Panc1 (cell line): Measurements from ENCODE around the gene GNAI3. TPM values are rescaled to one million over a fixed set of nuclear protein-coding genes. Genes with fewer than 3 reads are reported as not detected.

Experiments used
- ATAC-seq: fragments of 200-7000 bp; cut with Tn5 transposase; 2 replicates; pipeline ENCODE4 v1.9.1; 2020; ENCODE audit warnings: mild to moderate bottlenecking, moderate library complexity
- BruUV-seq: library from RNA; stranded (reverse); fragments of 400-500 nt; replicated peaks from 2 replicates; lab custom pipeline; 2021; lab: Mats Ljungman, UMichigan
- CTCF ChIA-PET: fragments of 300-600 bp; sonication (Branson Sonifier 250); formaldehyde crosslinking; loops from one replicate; lab custom pipeline; 2022; ENCODE audit warnings: antibody characterized with exemption; lab: Charles Lee
- POLR2A ChIA-PET: fragments of 300-600 bp; sonication (Branson Sonifier 250); formaldehyde crosslinking; loops from one replicate; lab custom pipeline; 2022; ENCODE audit warnings: antibody characterized with exemption; lab: Charles Lee
- DNase-seq: peaks from one replicate; pipeline ENCODE4 v3.0.0-alpha.2; 2010; ENCODE audit warnings: low read depth, low spot score
- H3K27ac ChIP-seq: 2 replicates; pipeline ENCODE4 v1.5.1; 2011; ENCODE audit warnings: mild to moderate bottlenecking, low read length, inconsistent platforms
- H3K27me3 ChIP-seq: fragments of 200-500 bp; sonication (Bioruptor generic); 2 replicates; pipeline ENCODE4 v1.6.0; 2014; ENCODE audit warnings: low read length, inconsistent platforms; ENCODE audit not compliant: control insufficient read depth, insufficient read depth
- H3K36me3 ChIP-seq: fragments of 200-500 bp; sonication (Bioruptor generic); 2 replicates; pipeline ENCODE4 v1.5.1; 2014; ENCODE audit warnings: inconsistent platforms, mild to moderate bottlenecking, low read length, moderate library complexity; ENCODE audit not compliant: control insufficient read depth, insufficient read depth
- H3K4me1 ChIP-seq: 2 replicates; pipeline ENCODE4 v1.5.1; 2011; ENCODE audit warnings: inconsistent platforms, mild to moderate bottlenecking, low read length, moderate library complexity; ENCODE audit not compliant: control insufficient read depth, insufficient read depth
- H3K4me3 ChIP-seq, 2 experiments: 2 replicates each; pipeline ENCODE4 v1.5.1; 2011 to 2012; ENCODE audit warnings: low read depth in 2 of 2, low read length in 2 of 2, mild to moderate bottlenecking in 2 of 2, inconsistent platforms in 1 of 2, moderate library complexity in 1 of 2
- H3K9me3 ChIP-seq: fragments of 200-500 bp; sonication (Bioruptor generic); 2 replicates; pipeline ENCODE4 v1.5.1; 2014; ENCODE audit warnings: low read depth, mild to moderate bottlenecking, inconsistent platforms, low read length, moderate library complexity; ENCODE audit not compliant: control insufficient read depth, insufficient read depth
- CTCF ChIP-seq: fragments of 450-650 bp; IDR thresholded peaks from 2 replicates; pipeline ENCODE4 v1.5.1; 2017; ENCODE audit warnings: mild to moderate bottlenecking
- POLR2AphosphoS5 ChIP-seq: IDR thresholded peaks from 2 replicates; pipeline ENCODE4 v1.6.1; 2012; ENCODE audit warnings: mild to moderate bottlenecking, low read depth, low read length, moderate library complexity
- REST ChIP-seq, 2 experiments: IDR thresholded peaks; 2 replicates each; pipeline ENCODE4 v1.6.1; 2011 to 2012; ENCODE audit warnings: low read depth in 2 of 2, control low read depth in 1 of 2, low read length in 1 of 2, mild to moderate bottlenecking in 1 of 2, moderate library complexity in 1 of 2; ENCODE audit not compliant: insufficient read depth in 1 of 2
- SIN3A ChIP-seq: IDR thresholded peaks from 2 replicates; pipeline ENCODE4 v1.6.1; 2012; ENCODE audit warnings: low read depth, mild to moderate bottlenecking, low read length, moderate library complexity, borderline replicate concordance; ENCODE audit not compliant: insufficient read depth
- TCF7L2 ChIP-seq: IDR thresholded peaks from 2 replicates; pipeline ENCODE4 v1.6.1; 2011; ENCODE audit warnings: mild to moderate bottlenecking, low read depth, low read length, inconsistent platforms
- in situ Hi-C: cut with HindIII; loops from 2 replicates; pipeline ENCODE4 v1.10.0; 2016; ENCODE audit warnings: low sequenced_read_pairs, low pct_unique_long_range_greater_than_20kb
- intact Hi-C: fragments of 100-400 bp; cut with micrococcal nuclease; formaldehyde crosslinking; loops from one replicate; pipeline ENCODE4 v1.10.0; 2022; ENCODE audit not compliant: unreplicated experiment
- total RNA-seq: library from RNA; stranded (reverse); gene quantifications from one replicate; pipeline ENCODE4 v1.2.1, GENCODE V29; 2021; ENCODE audit not compliant: unreplicated experiment

GNAI3 gene
- total RNA-seq, 1 experiment from 2014 or later, result 6.4 TPM

GRCh38 chr1:109501644-109502363, 46.6 kb upstream of the GNAI3 start:
- Histone ChIP-seq H3K27me3 (no peaks in the 10 kb centered on the region), H3K27ac (no peak overlapping the region), H3K9me3 (no peaks in the 10 kb centered on the region), H3K36me3 (no peaks in the 10 kb centered on the region), H3K4me1 (no peaks in the 10 kb centered on the region), H3K4me3 (no peak overlapping the region)
- in situ Hi-C loops, result no loop called here
- no TSS peak for BruUV-seq
- POLR2A ChIA-PET, result no interaction called here
- CTCF ChIA-PET, result no interaction called here
- TF ChIP-seq CTCF, result no peak
- no peak for TF ChIP-seq POLR2AphosphoS5
- no peak for TF ChIP-seq TCF7L2
- no peak for TF ChIP-seq REST (IDR thresholded peaks at IDR 0.05; ENCODE audit: insufficient read depth in 1 of 2, low read depth in 2 of 2, low read length in 1 of 2)
- TF ChIP-seq SIN3A, result no peak
- DNase-seq, result no peak
- intact Hi-C loops, result no loop called here
- no peak for ATAC-seq

- no peaks in the 10 kb centered on the region for H3K9me3 ChIP-seq
- no peak overlapping the region for H3K4me3 ChIP-seq
- no peak overlapping the region for H3K27ac ChIP-seq
- TF ChIP-seq REST (IDR thresholded peaks at IDR 0.05; ENCODE audit: insufficient read depth in 1 of 2, low read depth in 2 of 2, low read length in 1 of 2) (no peak), POLR2AphosphoS5 (no peak), TCF7L2 (no peak), SIN3A (no peak), CTCF (no peak)
- no peaks in the 10 kb centered on the region for H3K27me3 ChIP-seq
- ATAC-seq (no peak), DNase-seq (no peak)
- H3K4me1 ChIP-seq, result no peaks in the 10 kb centered on the region
- POLR2A ChIA-PET, result no interaction called here
- intact Hi-C loops (no loop called here), in situ Hi-C loops (no loop called here)
- no peaks in the 10 kb centered on the region for H3K36me3 ChIP-seq
- CTCF ChIA-PET, result no interaction called here
- BruUV-seq, result no TSS peak
These were observed 46.0 kb upstream of the GNAI3 start for GRCh38 chr1:109502364-109502851.
